AG10803 (cell line): ENCODE measurements around the gene L1CAM.

Experiments
- DNase-seq: peaks from one replicate; pipeline ENCODE4 v3.0.0; 2010; ENCODE audit warnings: low read depth
- H3K4me3 ChIP-seq: 2 replicates; pipeline ENCODE4 v1.5.1; 2011; ENCODE audit warnings: mild to moderate bottlenecking, low read length, control low read depth
- TF ChIP-seq, protein P1 (sequence below): conservative IDR thresholded peaks from 2 replicates; pipeline ENCODE4 v1.5.1; 2011; ENCODE audit warnings: mild to moderate bottlenecking, low read length, control low read depth, inconsistent platforms

L1CAM gene

DNA sequence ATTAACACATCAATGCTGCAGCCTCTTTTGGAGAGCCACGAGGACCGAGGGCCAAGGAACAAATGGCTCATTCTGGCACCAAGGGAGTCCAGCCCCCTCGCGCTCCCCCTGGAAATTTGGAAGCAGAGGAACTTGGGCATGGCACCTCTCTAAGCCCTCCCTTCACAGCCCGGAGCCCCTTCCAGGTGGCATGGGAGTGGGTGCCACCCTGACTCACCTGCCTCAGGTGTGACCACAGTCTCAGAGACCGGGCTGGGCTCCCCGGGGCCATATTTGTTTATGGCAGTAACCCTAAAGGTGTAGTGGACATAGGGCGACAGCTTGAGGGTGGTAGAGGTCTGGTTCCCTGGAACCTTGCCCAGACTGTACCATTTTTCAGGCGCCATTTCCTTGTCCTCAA lies 18.8 kb downstream of the L1CAM start:
- TF ChIP-seq, protein P1, sequence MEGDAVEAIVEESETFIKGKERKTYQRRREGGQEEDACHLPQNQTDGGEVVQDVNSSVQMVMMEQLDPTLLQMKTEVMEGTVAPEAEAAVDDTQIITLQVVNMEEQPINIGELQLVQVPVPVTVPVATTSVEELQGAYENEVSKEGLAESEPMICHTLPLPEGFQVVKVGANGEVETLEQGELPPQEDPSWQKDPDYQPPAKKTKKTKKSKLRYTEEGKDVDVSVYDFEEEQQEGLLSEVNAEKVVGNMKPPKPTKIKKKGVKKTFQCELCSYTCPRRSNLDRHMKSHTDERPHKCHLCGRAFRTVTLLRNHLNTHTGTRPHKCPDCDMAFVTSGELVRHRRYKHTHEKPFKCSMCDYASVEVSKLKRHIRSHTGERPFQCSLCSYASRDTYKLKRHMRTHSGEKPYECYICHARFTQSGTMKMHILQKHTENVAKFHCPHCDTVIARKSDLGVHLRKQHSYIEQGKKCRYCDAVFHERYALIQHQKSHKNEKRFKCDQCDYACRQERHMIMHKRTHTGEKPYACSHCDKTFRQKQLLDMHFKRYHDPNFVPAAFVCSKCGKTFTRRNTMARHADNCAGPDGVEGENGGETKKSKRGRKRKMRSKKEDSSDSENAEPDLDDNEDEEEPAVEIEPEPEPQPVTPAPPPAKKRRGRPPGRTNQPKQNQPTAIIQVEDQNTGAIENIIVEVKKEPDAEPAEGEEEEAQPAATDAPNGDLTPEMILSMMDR, result no peak
- DNase-seq, result no peak
- H3K4me3 ChIP-seq, result no peak overlapping the region

DNA sequence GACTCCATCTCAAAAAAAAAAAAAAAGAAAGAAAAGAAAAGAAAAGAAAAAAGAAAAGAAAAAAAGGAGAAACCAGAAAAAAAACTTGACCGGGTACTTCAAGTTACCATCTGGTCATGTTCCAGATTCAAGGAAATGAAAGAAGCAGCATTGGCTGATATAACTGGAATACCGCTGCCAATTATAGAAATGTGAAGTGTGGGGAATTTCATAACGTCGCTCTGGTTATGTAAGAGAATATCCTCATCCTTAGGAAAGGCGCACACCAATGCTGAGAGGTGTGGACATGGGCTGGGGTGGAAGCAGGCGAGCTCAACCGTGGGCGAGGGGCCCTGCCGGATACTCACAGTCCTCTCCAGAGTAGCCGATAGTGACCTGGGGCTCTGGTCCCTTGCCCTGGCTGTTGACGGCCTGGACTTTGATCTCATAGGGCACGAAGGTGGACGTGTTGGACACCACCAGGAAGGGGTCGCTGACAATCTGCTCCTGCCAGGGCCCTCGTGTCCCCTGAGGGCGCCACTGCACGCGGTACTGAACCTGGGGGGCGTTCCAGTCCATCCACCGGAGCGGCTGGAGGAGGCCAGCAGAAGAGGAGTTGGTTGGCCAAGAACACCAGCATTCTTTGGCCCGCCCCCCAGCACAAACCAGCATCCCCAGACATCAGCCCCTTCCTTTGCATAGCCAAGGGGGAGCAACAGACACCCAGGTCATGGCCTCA lies 19.5 kb downstream of the L1CAM start:
- TF ChIP-seq, protein P1, result no peak
- H3K4me3 ChIP-seq, result no peak overlapping the region
- no peak for DNase-seq

DNA sequence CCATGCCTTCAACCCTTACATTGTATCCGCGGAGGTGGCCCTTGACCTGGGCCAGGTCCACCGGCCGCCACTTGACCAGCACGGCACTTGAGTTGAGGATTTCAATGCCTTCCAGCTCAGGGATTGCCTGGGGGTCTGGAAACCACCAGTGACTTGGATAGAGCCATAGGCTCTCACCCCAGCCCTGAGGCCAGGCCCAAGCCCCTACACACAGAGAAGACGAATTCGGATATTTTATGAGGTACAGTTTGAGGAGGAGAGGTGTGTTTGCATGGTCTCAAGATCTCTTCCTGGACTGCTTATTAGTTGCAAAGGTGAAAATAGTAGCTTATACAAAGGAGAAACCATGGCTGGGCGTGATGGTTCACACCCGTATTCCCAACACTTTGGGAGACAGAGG lies 20.3 kb downstream of the L1CAM start:
- DNase-seq, result no peak
- no peak overlapping the region for H3K4me3 ChIP-seq
- TF ChIP-seq, protein P1, result no peak

DNA sequence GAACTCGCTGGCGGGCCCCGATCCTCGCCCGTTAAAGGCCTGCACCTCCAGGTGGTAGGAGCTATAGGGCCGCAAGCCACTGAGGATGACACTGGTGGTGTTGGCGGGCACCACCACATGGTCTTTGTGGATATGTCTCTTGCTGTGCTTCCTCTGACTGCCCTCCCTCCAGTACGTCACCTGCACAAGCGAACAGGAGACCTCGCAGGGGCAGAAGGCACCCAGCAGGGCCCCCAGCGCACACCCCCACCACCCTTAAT lies 20.7 kb downstream of the L1CAM start:
- TF ChIP-seq, protein P1, result no peak
- DNase-seq, result no peak
- no peak overlapping the region for H3K4me3 ChIP-seq

DNA sequence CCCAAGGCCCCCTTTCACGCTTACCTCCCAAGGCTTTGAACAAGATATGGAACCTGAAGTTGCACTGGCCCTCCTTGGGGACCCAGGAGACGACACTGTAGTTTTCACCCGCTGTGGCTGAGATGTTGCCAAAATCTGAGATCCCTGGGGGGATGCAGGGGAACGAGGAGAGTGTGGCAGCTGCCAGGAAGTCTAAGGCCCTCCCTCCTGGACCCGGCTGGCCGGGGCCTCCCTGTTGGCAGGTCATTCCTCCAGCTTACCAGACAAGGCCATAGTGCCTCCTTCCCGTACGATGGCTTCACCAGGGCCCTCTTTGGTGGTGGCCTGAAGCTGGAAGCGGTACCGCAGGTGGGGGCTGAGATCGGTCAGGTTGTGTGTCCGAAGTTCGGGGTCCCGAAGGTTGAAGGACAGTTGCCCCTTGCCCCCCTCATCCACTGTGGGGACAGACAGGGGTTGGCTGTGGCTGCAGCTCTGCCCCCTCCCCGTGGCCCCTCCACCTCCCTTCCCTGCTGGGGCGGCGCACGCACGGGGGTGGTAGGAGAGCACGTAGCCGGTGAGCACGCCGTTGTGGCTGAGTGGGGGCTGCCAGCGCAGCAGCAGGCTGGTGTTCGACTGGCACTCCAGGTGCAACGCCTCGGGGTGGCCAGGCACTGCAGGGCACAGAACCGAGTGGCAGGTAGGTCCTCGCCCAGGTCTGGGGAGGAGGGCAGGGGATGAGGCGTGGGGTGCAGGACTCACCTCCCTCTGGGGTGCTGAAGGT lies 21.2 kb downstream of the L1CAM start:
- TF ChIP-seq, protein P1, result no peak
- DNase-seq, result no peak
- H3K4me3 ChIP-seq, result no peak overlapping the region

DNA sequence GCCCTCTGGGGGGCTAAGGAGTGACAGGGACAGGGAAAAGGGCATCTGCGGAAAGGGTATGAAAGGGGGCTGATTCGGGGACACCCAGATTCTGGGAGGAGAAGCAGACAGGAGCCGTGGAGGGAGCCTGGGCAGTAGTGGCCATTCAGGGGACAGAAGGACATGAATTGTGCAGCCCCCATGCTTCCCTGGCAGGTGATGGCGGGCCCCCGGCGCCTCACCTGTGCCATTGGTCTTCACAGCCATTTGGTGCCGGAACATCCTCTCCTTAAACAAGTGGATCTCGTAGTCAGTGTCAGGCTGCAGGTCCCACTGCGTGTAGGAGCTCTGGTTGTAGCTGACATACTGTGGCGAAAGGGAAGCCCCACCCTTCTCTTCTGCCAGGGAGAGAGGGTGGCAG lies 21.9 kb downstream of the L1CAM start:
- DNase-seq, result no peak
- TF ChIP-seq, protein P1, result no peak
- no peak overlapping the region for H3K4me3 ChIP-seq

DNA sequence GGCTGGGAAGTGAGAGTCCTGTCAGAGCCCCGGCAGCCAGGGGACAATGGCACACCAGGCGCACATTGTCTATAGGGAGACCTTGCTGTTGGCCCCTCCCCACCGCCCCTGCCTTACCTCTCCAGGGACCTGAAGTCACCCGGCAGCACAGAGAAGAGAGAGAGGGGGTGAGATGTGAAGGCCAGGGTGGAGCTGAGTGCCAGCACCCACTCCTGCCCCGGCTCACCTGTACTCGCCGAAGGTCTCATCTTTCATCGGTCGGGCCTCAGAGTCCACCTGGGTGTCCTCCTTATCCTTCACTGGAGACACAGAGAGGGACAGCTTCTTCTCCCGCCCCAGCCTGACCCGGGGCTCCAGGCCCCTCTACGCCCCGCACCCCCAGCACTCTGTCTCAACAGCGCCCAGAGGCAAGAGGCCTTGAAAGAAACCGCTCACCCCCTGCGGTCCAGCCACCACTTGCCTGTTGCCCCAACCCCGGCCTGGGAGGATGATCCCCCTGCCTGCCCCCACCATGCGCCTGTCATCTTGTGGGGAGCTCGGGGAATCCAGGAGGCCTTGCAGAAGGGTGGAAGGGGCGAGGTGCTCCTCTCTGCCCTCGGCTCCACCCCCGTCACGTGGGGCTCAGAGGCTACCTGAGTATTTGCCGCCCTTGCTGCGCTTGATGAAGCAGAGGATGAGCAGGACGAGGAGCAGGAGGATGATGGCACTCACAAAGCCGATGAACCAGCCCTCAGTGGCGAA lies 22.6 kb downstream of the L1CAM start:
- TF ChIP-seq, protein P1, result no peak
- DNase-seq, result no peak
- H3K4me3 ChIP-seq, result no peak overlapping the region
